ENCODE measurements around the gene BCL7A.
"Not testable (repeated sequence)": the region's sequence is repeated elsewhere in the genome, so short reads cannot be mapped to it uniquely, and the experiment has no call there.

BCL7A gene

DNA sequence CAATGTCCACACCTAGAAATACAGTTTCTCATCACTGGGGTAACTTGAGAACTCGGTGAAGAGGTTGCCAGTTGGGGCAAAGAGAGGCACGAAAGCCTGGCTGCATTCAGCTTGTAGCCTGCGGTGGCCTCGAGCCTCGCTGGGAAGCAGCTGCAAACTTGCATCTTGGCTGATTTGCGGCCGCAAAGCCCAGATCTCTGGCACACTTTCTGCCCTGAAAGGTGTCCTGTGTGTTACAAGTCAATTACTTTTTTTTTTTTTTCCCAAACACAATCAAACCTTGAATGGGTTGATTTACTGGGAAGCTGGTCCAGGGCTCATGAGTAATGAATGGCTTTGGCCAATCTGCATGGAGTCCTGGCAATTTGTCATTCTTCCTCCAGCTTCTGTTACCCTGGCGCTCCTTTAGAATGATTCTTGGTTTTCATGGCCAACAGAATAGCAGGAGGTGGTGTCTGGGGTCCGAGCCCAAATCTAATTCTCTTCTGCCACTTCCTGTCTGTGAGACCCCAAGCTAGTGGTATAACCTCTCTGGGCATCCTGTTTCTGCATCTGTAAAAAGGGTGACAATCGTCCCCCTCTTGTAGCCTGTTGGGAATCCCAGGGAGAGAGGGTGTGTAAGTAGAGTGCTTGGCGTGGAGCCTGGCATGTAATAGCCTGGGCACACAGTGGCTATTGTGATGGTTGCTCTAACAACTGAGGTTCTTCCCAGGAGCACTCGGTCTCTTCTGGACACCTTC lies 6.7 kb downstream of the BCL7A start:
- no peak for DNase-seq

DNA sequence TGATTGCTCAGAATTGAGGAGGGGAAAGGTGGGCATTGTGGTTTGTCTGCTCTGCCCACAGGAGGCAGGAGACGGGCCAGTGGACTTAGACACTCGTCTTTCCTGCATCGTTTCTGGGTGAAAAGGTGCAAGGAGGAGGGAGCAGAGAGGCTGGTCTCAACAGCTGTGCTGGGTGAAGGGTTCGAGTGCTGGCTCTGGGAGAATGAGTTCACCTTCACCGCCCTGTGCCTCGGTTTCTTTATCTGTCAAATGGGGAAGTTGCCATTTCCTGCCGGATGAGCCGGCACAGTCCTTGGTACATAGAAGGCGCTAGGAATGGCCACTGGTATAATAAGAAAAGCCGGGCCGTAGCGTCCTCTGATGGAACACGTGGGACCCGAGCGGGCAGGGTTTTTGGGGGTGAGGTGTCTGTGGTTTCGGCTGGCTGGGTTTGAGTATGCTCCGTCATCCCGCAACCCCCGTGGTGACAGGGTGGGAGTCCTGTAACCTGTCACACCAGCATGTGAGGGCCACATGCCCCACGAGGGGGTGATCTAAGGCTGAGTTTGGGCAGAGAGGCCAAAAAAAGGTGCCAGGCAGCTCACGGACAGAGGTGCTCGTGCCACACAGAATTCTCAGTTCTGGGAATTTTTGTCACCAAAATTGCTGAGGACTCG lies 7.3 kb downstream of the BCL7A start:
- no peak for DNase-seq

- no peak for DNase-seq
Observed at GRCh38 chr12:122029620-122030423, 8.1 kb downstream of the BCL7A start.

GRCh38 chr12:122030424-122031035 lies 8.8 kb downstream of the BCL7A start:
- DNase-seq, result no peak

GRCh38 chr12:122031342-122032216 lies 9.9 kb downstream of the BCL7A start:
- DNase-seq, result peak; percentile 33

GRCh38 chr12:122032580-122032979 lies 10.9 kb downstream of the BCL7A start:
- DNase-seq, result no peak

DNA sequence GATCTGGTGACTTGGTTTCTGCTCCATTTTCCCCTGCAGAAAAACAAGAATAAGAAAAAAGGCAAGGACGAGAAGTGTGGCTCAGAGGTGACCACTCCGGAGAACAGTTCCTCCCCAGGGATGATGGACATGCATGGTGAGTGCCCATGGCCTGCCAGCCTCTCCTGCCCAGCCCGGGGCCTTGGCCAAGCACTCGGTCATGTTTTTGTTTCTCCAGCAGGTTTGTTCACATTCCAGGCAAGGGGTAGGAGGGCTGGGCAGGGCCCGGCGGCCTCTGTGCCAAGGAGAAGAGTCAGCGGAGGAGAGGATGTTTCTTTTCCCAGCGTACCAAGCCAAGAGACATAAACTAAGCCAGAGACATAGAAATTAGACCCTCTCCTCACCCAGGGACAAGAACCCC lies 13.6 kb downstream of the BCL7A start:
- no peak for DNase-seq

DNA sequence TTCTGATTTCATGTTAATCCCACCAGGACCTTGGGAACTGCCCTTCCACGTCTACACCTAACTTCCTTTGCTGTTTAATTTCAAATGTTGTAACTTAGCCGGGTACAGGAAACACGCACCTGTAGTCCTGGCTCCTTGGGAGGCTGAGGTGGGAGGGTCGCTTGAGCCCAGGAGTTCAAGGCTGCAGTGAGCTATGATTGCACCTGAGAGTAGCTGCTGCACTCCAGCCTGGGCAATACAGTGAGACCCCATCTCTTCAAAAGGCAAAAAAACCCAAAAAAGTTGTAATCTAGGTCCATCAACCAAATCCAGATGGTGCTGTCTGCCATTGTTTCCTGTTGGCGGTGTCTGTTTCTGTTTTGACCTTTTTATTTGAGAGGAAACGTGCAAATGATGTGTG lies 14.5 kb downstream of the BCL7A start:
- DNase-seq, result no peak

GRCh38 chr12:122040579-122041386 lies 19.1 kb downstream of the BCL7A start:
- no peak for DNase-seq

DNA sequence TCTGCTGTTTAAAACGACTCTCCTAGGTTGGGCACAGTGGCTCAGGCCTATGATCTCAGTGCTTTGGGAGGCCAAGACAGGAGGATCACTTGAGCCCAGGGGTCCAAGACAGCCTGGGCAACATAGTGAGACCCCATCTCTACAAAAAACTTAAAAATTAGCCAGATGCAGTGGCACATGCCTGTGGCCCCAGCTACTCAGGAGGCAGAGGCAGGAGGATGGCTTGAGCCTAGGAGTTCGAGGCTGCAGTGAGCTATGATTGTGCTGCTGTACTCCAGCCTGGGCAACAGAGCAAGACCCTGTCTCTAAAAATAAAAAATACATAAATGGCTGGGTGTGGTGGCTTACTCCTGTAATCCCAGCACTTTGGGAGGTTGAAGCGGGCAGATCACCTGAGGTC lies 19.8 kb downstream of the BCL7A start:
- DNase-seq, result not testable (repeated sequence)

GRCh38 chr12:122042910-122043309 lies 21.2 kb downstream of the BCL7A start:
- DNase-seq, result no peak

DNA sequence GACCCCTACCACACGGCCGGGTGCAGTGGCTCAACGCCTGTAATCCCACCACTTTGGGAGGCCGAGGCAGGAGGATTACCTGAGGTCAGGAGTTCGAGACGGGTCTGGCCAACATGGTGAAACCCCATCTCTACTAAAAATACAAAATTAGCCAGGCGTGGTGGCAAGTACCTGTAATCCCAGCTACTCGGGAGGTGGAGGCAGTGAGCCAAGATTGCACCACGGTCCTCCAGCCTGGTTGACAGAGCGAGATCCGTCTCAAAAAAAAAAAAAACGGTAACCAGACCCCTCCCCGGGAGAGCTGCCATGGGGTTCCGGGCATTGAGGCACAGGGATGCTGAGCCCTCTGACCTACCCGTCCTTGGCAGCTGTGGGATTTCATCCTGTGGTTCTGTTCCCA lies 21.8 kb downstream of the BCL7A start:
- DNase-seq, result no peak

DNA sequence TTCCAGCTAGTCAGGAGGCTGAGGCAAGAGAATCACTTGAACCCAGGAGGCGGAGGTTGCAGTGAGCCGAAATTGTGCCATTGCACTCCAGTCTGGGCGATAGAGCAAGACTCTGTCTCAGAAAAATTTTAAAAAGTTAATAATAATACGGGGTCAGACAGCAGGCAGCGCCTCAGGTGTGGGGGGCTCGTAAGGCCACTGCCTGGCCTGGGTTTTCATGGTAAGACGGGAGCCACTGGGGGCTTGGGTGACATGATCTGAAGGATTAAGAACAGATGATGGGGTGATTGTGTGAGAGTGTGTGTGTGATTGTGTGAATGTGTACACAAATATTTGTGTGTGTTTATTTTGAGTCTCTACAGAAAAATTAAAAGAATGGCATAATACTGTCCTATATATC lies 23.6 kb downstream of the BCL7A start:
- no peak for DNase-seq

- no peak for DNase-seq
Observed at GRCh38 chr12:122046145-122046544, 24.5 kb downstream of the BCL7A start.

GRCh38 chr12:122048151-122048550 lies 26.5 kb downstream of the BCL7A start:
- DNase-seq, result no peak

DNA sequence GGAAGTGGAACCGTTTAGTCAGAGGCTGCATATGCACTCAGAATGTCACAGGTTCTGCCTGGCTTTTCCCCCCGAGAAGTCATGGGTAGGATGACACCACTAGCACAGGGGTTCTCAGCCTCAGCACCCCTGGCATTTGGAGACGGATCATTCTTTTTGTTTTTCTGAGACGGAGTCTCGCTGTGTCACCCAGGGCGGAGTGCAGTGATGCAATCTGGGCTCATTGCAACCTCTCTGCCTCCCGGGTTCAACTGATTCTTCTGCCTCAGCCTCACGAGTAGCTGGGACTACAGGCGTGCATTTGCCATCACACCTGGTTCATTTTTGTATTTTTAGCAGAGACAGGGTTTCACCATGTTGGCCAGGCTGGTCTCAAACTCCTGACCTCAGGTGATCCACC lies 28.1 kb downstream of the BCL7A start:
- DNase-seq, result no peak

DNA sequence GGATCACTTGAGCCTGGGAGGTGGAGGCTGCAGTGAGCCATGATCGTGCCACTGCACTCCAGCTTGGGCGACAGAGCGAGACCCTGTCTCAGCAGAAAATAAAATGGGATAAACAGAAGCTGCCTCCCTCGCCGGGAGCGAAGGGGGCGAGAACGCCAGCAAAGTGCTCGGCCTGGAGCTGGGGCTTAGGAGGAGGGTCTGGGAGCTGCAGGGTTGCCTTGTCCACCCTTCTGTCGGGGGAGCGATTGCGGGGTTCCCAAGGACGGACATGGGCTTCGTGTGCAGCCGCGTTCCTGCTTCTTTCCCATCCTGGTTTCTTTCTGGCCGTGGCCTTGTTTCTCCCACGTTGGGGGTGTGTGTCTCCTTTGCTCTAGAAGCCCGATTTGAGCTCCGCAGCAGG lies 29.0 kb downstream of the BCL7A start:
- no peak for DNase-seq

DNA sequence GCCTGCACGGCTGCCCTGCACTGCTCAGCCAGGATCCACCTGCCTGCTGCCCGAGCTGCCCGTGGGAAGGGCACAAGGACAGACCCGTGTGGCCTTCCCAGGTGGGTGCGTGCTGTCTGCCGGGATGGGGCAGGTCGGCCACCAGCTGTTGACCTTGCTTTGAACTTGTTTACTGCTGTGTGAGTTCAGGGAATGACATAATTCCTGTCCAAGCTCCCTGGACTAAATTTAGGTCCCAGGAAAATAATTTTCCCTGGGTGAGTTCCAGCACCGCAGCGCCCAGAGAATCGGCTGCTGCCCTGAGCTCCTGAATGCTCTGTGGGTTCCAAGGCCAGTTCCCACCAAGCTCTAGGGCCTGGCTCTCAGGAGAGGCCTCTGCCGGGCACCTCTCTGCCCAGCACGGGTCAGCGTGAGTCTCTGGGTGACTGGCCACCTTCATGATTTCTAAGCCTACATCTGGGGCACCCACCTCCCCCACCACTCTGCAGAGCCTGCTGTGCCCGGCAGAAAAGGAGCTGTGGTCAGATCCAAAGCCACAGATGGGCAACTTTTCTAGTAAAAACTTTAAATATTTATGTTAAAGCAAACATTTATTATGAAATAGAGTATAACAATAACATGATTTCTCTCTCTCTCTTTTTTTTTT lies 29.7 kb downstream of the BCL7A start:
- DNase-seq, result no peak

DNA sequence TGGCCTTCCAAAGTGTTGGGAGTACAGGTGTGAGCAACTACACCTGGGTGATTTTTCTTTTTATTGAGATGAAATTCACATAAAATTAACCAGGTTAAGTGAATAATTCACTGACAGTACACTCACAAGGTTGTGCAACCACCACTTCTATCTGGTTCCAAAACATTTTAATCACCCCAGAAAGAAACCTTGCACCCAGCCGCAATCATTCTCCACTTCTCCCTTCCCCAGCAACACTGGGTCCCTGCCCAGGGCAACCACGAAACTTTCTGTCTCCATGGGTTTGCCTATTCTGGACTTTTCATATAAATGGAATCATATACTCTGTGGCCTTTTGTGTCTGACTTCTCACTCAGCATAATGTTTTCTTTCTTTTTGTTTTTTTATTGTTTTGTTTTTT lies 30.6 kb downstream of the BCL7A start:
- no peak for DNase-seq

GRCh38 chr12:122054842-122055520 lies 33.3 kb downstream of the BCL7A start:
- no peak for DNase-seq
